ENCODE data around the gene MPZL2. TPM values are rescaled to one million over a fixed set of nuclear protein-coding genes. Genes with fewer than 3 reads are reported as not detected.

MPZL2 gene
- total RNA-seq, 1 experiment from 2014 or later, result 51.5 TPM

DNA sequence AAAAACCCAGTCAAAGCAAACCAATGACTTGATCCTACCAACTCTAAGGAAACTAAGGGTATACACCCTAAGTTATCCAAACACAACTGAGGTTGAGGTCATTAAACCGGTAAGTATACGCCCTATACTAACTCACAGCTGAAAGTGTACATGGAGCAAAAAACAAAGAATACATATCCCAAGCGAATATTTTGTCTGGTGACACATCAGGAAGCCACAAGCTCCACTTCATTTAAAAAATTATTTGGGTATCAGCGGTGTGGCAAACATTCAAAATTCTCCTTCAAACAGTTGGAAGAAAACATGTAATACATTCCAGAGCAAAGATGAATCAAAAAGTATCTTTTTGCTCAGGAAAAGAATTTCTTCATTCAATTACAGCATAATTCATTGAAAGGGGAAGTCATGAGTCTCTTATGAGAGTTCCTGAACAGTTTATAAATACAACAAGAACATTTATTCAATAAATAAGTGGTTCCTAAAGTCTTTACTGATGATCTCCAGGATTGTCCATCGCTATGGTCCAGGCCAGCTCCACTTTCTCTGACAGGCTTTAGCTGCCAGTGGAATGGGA, 34.7 kb downstream of the MPZL2 start:
- Histone ChIP-seq H3K9me3 (ENCODE audit: low read length) (no peaks in the 10 kb centered on the region), H3K4me1 (ENCODE audit: insufficient read depth, low read length) (peaks cover 22% of the 10 kb centered on the region), H2AFZ (ENCODE audit: low read length) (no peak overlapping the region), H3K36me3 (ENCODE audit: low read depth, low read length) (no peaks in the 10 kb centered on the region), H3K9me2 (replicated peaks; ENCODE audit: low read length) (no peaks in the 10 kb centered on the region), H3K4me2 (ENCODE audit: low read length) (0 out of 2 replicates have a peak overlapping the region, but pooled peaks have one; percentile 2), H4K20me1 (ENCODE audit: low read length) (no peaks in the 10 kb centered on the region), H3K4me3 (ENCODE audit: low read length) (no peak overlapping the region), H3K79me2 (ENCODE audit: low read length) (no peaks in the 10 kb centered on the region), H3K9ac (ENCODE audit: low read length) (no peak overlapping the region), H3F3A (ENCODE audit: low read length, unreplicated experiment) (no peaks in the 10 kb centered on the region), H3K27me3 (ENCODE audit: low read length) (no peaks in the 10 kb centered on the region), H3K27ac (ENCODE audit: low read length) (no peak overlapping the region; the same call in 1 of the 2 replicates)
- no TSS peak for BruUV-seq (replicated peaks)
- TF ChIP-seq EZH2 (IDR thresholded peaks at IDR 0.05; ENCODE audit: low read length, unreplicated experiment) (no peak), EZH2phosphoT487 (IDR thresholded peaks at IDR 0.05; ENCODE audit: borderline replicate concordance, low read length) (no peak)
- TF ChIP-seq, protein P1, sequence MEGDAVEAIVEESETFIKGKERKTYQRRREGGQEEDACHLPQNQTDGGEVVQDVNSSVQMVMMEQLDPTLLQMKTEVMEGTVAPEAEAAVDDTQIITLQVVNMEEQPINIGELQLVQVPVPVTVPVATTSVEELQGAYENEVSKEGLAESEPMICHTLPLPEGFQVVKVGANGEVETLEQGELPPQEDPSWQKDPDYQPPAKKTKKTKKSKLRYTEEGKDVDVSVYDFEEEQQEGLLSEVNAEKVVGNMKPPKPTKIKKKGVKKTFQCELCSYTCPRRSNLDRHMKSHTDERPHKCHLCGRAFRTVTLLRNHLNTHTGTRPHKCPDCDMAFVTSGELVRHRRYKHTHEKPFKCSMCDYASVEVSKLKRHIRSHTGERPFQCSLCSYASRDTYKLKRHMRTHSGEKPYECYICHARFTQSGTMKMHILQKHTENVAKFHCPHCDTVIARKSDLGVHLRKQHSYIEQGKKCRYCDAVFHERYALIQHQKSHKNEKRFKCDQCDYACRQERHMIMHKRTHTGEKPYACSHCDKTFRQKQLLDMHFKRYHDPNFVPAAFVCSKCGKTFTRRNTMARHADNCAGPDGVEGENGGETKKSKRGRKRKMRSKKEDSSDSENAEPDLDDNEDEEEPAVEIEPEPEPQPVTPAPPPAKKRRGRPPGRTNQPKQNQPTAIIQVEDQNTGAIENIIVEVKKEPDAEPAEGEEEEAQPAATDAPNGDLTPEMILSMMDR (conservative IDR thresholded peaks at IDR 0.05; ENCODE audit: low read depth, low read length), result no peak
- DNase-seq (peak; percentile 71), ATAC-seq (peak; percentile 94)
- POLR2A ChIA-PET (ENCODE audit: unreplicated experiment), result no interaction called here
- intact Hi-C loops (cut with micrococcal nuclease), result no loop called here
- CTCF ChIA-PET, result interaction anchor here (0.9 kb wide), 1 partner anchor 30 kb away, joined by 7 read pairs; no protein-coding TSS in a partner anchor

- no peak overlapping the region for H3K27ac ChIP-seq (ENCODE audit: low read length)
- H3K9me3 ChIP-seq (ENCODE audit: low read length), result no peaks in the 10 kb centered on the region
- no peak for DNase-seq
- no peaks in the 10 kb centered on the region for H4K20me1 ChIP-seq (ENCODE audit: low read length)
- H3K27me3 ChIP-seq (ENCODE audit: low read length), result no peaks in the 10 kb centered on the region
- TF ChIP-seq EZH2 (IDR thresholded peaks at IDR 0.05; ENCODE audit: low read length, unreplicated experiment), result no peak
- TF ChIP-seq, protein P1 (conservative IDR thresholded peaks at IDR 0.05; ENCODE audit: low read depth, low read length), result no peak
- TF ChIP-seq EZH2phosphoT487 (IDR thresholded peaks at IDR 0.05; ENCODE audit: borderline replicate concordance, low read length), result no peak
- H3K9me2 ChIP-seq (replicated peaks; ENCODE audit: low read length), result no peaks in the 10 kb centered on the region
- no peak overlapping the region for H2AFZ ChIP-seq (ENCODE audit: low read length)
- no peak overlapping the region for H3K4me2 ChIP-seq (ENCODE audit: low read length)
- peaks cover 20% of the 10 kb centered on the region for H3K4me1 ChIP-seq (ENCODE audit: insufficient read depth, low read length)
- no peak overlapping the region for H3K9ac ChIP-seq (ENCODE audit: low read length)
- intact Hi-C loops (cut with micrococcal nuclease), result no loop called here
- CTCF ChIA-PET, result no interaction called here
- POLR2A ChIA-PET (ENCODE audit: unreplicated experiment), result no interaction called here
- no peaks in the 10 kb centered on the region for H3K79me2 ChIP-seq (ENCODE audit: low read length)
- no peak overlapping the region for H3K4me3 ChIP-seq (ENCODE audit: low read length)
- H3F3A ChIP-seq (ENCODE audit: low read length, unreplicated experiment), result no peaks in the 10 kb centered on the region
- BruUV-seq (replicated peaks), result no TSS peak
- ATAC-seq, result no peak
- no peaks in the 10 kb centered on the region for H3K36me3 ChIP-seq (ENCODE audit: low read depth, low read length)
These were observed 36.0 kb downstream of the MPZL2 start for GRCh38 chr11:118227865-118228785.
